IMR-90 (cell line): ENCODE measurements around the gene ORC5. TPM values are rescaled to one million over a fixed set of nuclear protein-coding genes. Genes with fewer than 3 reads are reported as not detected.

Source experiments
- ATAC-seq: fragments of 200-7000 bp; cut with Tn5 transposase; 2 replicates; pipeline ENCODE4 v1.9.1; 2020; ENCODE audit warnings: low read depth, mild to moderate bottlenecking, moderate library complexity
- BruUV-seq: library from RNA; stranded (reverse); fragments of 400-500 nt; replicated peaks from 2 replicates; lab custom pipeline; 2021; lab: Mats Ljungman, UMichigan
- CTCF ChIA-PET: fragments of 300-600 bp; formaldehyde crosslinking; extraction: SDS; loops from one replicate; lab custom pipeline; 2021; ENCODE audit warnings: antibody characterized with exemption; lab: Yijun Ruan, JAX
- POLR2A ChIA-PET: fragments of 300-600 bp; sonication (Branson Sonifier 250); formaldehyde crosslinking; loops from one replicate; lab custom pipeline; 2022; ENCODE audit warnings: antibody characterized with exemption; ENCODE audit not compliant: unreplicated experiment; lab: Charles Lee
- DNase-seq: peaks from one replicate; pipeline ENCODE4 v3.0.0; 2013
- H2AFZ ChIP-seq: replicated peaks from 2 replicates; pipeline ENCODE3; 2013; ENCODE audit warnings: low read length, mild to moderate bottlenecking; ENCODE audit not compliant: poor library complexity
- H2AK5ac ChIP-seq: 2 replicates; pipeline ENCODE4 v1.6.1; 2013; ENCODE audit warnings: low read depth, low read length, inconsistent platforms
- H2AK9ac ChIP-seq: replicated peaks from 2 replicates; pipeline ENCODE3; 2013; ENCODE audit warnings: mild to moderate bottlenecking, low read depth, low read length, moderate library complexity; ENCODE audit not compliant: poor library complexity
- H2BK120ac ChIP-seq: 2 replicates; pipeline ENCODE4 v1.6.1; 2013; ENCODE audit warnings: low read depth, low read length, inconsistent platforms
- H2BK15ac ChIP-seq: 3 replicates; pipeline ENCODE4 v1.6.1; 2013; ENCODE audit warnings: low read depth, low read length, inconsistent platforms
- H2BK20ac ChIP-seq: 2 replicates; pipeline ENCODE4 v1.6.1; 2013; ENCODE audit warnings: low read depth, mild to moderate bottlenecking, inconsistent platforms, low read length, moderate library complexity
- H2BK5ac ChIP-seq: 2 replicates; pipeline ENCODE4 v1.6.1; 2013; ENCODE audit warnings: mild to moderate bottlenecking, low read depth, low read length, inconsistent platforms; ENCODE audit not compliant: poor library complexity, severe bottlenecking
- H3K14ac ChIP-seq: replicated peaks from 2 replicates; pipeline ENCODE4 v1.6.1; 2013; ENCODE audit warnings: low read depth, low read length, inconsistent platforms
- H3K18ac ChIP-seq: 2 replicates; pipeline ENCODE4 v1.6.1; 2013; ENCODE audit warnings: low read depth, low read length, control low read depth
- H3K23ac ChIP-seq: 2 replicates; pipeline ENCODE4 v1.6.1; 2013; ENCODE audit warnings: low read depth, low read length, inconsistent platforms
- H3K27ac ChIP-seq: 2 replicates; pipeline ENCODE4 v1.5.1; 2013; ENCODE audit warnings: mild to moderate bottlenecking, control low read depth, low read length; ENCODE audit not compliant: insufficient read depth
- H3K27me3 ChIP-seq: 2 replicates; pipeline ENCODE4 v1.6.1; 2013; ENCODE audit warnings: low read length; ENCODE audit not compliant: control insufficient read depth, insufficient read depth
- H3K36me3 ChIP-seq: 2 replicates; pipeline ENCODE4 v1.6.1; 2013; ENCODE audit warnings: low read length, mixed read lengths; ENCODE audit not compliant: control insufficient read depth, insufficient read depth
- H3K4ac ChIP-seq: 2 replicates; pipeline ENCODE4 v1.6.1; 2013; ENCODE audit warnings: low read depth, low read length, inconsistent platforms
- H3K4me1 ChIP-seq: 2 replicates; pipeline ENCODE4 v1.6.1; 2013; ENCODE audit warnings: low read length, mixed read lengths; ENCODE audit not compliant: control insufficient read depth, insufficient read depth
- H3K4me2 ChIP-seq: 2 replicates; pipeline ENCODE4 v1.6.1; 2013; ENCODE audit warnings: low read depth, mild to moderate bottlenecking, control low read depth, low read length, moderate library complexity
- H3K4me3 ChIP-seq: 2 replicates; pipeline ENCODE4 v1.5.1; 2013; ENCODE audit warnings: low read depth, mild to moderate bottlenecking, control low read depth, low read length, moderate library complexity; ENCODE audit not compliant: insufficient read depth
- H3K56ac ChIP-seq: 2 replicates; pipeline ENCODE4 v1.6.1; 2013; ENCODE audit warnings: low read length, inconsistent platforms; ENCODE audit not compliant: insufficient read depth; ENCODE audit errors: extremely low read depth
- H3K79me1 ChIP-seq, 2 experiments: 2 replicates each; pipeline ENCODE4 v1.6.1; 2013; ENCODE audit warnings: low read length in 2 of 2, inconsistent platforms in 1 of 2, low read depth in 1 of 2
- H3K9ac ChIP-seq: 2 replicates; pipeline ENCODE4 v1.6.1; 2013; ENCODE audit warnings: low read depth, low read length, control low read depth
- H3K9me1 ChIP-seq: 2 replicates; pipeline ENCODE4 v1.6.1; 2013; ENCODE audit warnings: low read length, inconsistent platforms; ENCODE audit not compliant: insufficient read depth
- H3K9me3 ChIP-seq: 2 replicates; pipeline ENCODE4 v1.6.1; 2013; ENCODE audit warnings: low read length; ENCODE audit not compliant: control insufficient read depth, insufficient read depth
- H4K20me1 ChIP-seq: 2 replicates; pipeline ENCODE4 v1.6.1; 2013; ENCODE audit warnings: low read length, inconsistent platforms; ENCODE audit not compliant: insufficient read depth
- H4K5ac ChIP-seq: 2 replicates; pipeline ENCODE4 v1.6.1; 2013; ENCODE audit warnings: mild to moderate bottlenecking, low read depth, low read length, control low read depth
- H4K8ac ChIP-seq, 2 experiments: 2 replicates each; pipeline ENCODE4 v1.6.1; 2013; ENCODE audit warnings: low read depth in 2 of 2, low read length in 2 of 2, control low read depth in 1 of 2, inconsistent platforms in 1 of 2
- H4K91ac ChIP-seq: 2 replicates; pipeline ENCODE4 v1.6.1; 2013; ENCODE audit warnings: low read depth, low read length, inconsistent platforms; ENCODE audit not compliant: insufficient read depth
- CHD1 ChIP-seq: IDR thresholded peaks from 2 replicates; pipeline ENCODE4 v1.6.1; 2012; ENCODE audit warnings: low read depth, low read length, improper control_type of control experiment
- MAZ ChIP-seq: IDR thresholded peaks from 2 replicates; pipeline ENCODE4 v1.6.1; 2012; ENCODE audit warnings: low read depth, mild to moderate bottlenecking, low read length, improper control_type of control experiment, moderate library complexity, borderline replicate concordance
- WGBS, 2 experiments: methylation state at CpG; one replicate each; pipeline versions ENCODE4 v1.1.5 to v1.1.7; 2013; ENCODE audit warnings: missing lambda C conversion rate in 2 of 2; ENCODE audit not compliant: insufficient read length in 1 of 2; ENCODE audit errors: extremely low coverage in 2 of 2; 5-methylcytosine and 5-hydroxymethylcytosine counted together
- dilution Hi-C: fragments of 300-500 bp; cut with HindIII; formaldehyde crosslinking; loops from one replicate; pipeline ENCODE4 v1.14.3; 2018; ENCODE audit warnings: low sequenced_read_pairs; ENCODE audit not compliant: unreplicated experiment
- in situ Hi-C: fragments of 300-500 bp; cut with MboI; formaldehyde crosslinking; loops from 3 replicates; pipeline ENCODE4 v1.14.3; 2019; ENCODE audit warnings: low sequenced_read_pairs, inconsistent platforms, mixed read lengths
- intact Hi-C: fragments of 100-400 bp; cut with micrococcal nuclease; formaldehyde crosslinking; loops from 2 replicates; pipeline ENCODE4 v1.10.0; 2022
- polyA plus RNA-seq, 3 experiments: library from polyadenylated mRNA; depleted of rRNA; stranded (reverse); fragments of >200 nt; gene quantifications; 2 replicates each; pipeline ENCODE4 v1.2.3, GENCODE V29; 2012; ENCODE audit warnings: low replicate concordance in 1 of 3
- total RNA-seq: library from RNA; depleted of rRNA; stranded (reverse); fragments of >200 nt; gene quantifications from 2 replicates; pipeline ENCODE4 v1.2.3, GENCODE V29; 2012

The ORC5 gene
- total and polyA plus RNA-seq, 2 of the 4 experiments (the other 2 are of a cell fraction) = 7.9 to 18.8 TPM

DNA sequence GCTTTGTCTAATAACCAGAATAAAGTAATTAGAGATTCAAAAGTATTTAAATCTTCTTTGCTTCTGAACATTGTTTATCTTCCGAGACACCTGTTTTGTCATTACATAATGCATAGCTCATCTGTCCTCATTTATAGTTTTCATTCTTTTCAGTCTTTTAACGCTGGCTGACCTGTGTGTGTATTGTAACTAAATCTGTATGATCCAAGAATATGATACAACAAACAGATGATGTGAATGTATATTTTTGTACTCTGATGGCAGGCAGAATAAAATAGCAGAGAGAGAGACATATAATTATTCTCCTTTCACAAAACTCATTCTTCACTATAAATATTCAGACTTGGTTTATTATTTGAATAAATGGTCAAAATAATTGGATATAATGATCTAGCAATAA, 80.6 kb downstream of the ORC5 start:
- dilution Hi-C loops = no loop called here
- Histone ChIP-seq H2BK20ac (no peak overlapping the region), H3K79me1 (no peaks in the 10 kb centered on the region), H2AFZ (no peak overlapping the region), H2BK15ac (no peak overlapping the region), H2AK5ac (no peak overlapping the region), H4K20me1 (no peaks in the 10 kb centered on the region), H3K4me3 (no peak overlapping the region), H3K18ac (no peak overlapping the region), H3K23ac (no peak overlapping the region), H2BK5ac (no peak overlapping the region), H3K4me2 (no peak overlapping the region), H3K14ac (no peak overlapping the region), H3K4ac (no peak overlapping the region), H3K9me3 (no peaks in the 10 kb centered on the region), H3K27ac (no peak overlapping the region), H3K4me1 (peaks cover 2% of the 10 kb centered on the region; the same call in 1 of the 2 replicates), H3K9me1 (no peaks in the 10 kb centered on the region), H3K9ac (no peak overlapping the region), H3K27me3 (no peaks in the 10 kb centered on the region), H3K36me3 (peaks cover 8% of the 10 kb centered on the region), H4K91ac (no peak overlapping the region), H2BK120ac (no peak overlapping the region), H3K56ac (no peak overlapping the region), H4K5ac (no peak overlapping the region), H4K8ac (no peak overlapping the region), H2AK9ac (no peak overlapping the region)
- ChIA-PET CTCF (interaction anchor here (0.6 kb wide), 1 partner anchor 90 kb away, joined by 3 read pairs; no protein-coding TSS in a partner anchor), POLR2A (interaction anchor here (0.7 kb wide), 1 partner anchor 568 kb away, joined by 8 read pairs; no protein-coding TSS in a partner anchor)
- no peak for DNase-seq
- in situ Hi-C loops = no loop called here
- WGBS, 2 experiments = no CpG with 5 or more reads among the region's 2 CpGs
- BruUV-seq = no TSS peak
- intact Hi-C loops = loop anchor here (2.0 kb wide), 1 partner anchor 14 kb away; no protein-coding TSS in a partner anchor
- no peak for TF ChIP-seq CHD1
- no peak for TF ChIP-seq MAZ
- no peak for ATAC-seq
